IMR-90 (cell line): Measurements from ENCODE around the gene FBXW7.

ENCODE experiments used
- BHLHE40 ChIP-seq: fragments of 150-350 bp; IDR thresholded peaks from 2 replicates; pipeline ENCODE4 v1.6.1; 2016; ENCODE audit warnings: mild to moderate bottlenecking, low read depth, low read length
- CEBPB ChIP-seq: IDR thresholded peaks from 2 replicates; pipeline ENCODE4 v1.6.1; 2012; ENCODE audit warnings: low read depth, low read length, improper control_type of control experiment
- CHD1 ChIP-seq: IDR thresholded peaks from 2 replicates; pipeline ENCODE4 v1.6.1; 2012; ENCODE audit warnings: low read depth, low read length, improper control_type of control experiment
- FOS ChIP-seq: fragments of 150-350 bp; IDR thresholded peaks from 2 replicates; pipeline ENCODE4 v1.6.1; 2016; ENCODE audit warnings: low read depth, low read length
- MAFK ChIP-seq: IDR thresholded peaks from 2 replicates; pipeline ENCODE4 v1.6.1; 2012; ENCODE audit warnings: low read depth, low read length, improper control_type of control experiment
- POLR2A ChIP-seq: IDR thresholded peaks from 2 replicates; pipeline ENCODE4 v1.6.1; 2012; ENCODE audit warnings: mild to moderate bottlenecking, low read depth, low read length
- RAD21 ChIP-seq: IDR thresholded peaks from 2 replicates; pipeline ENCODE4 v1.6.1; 2012; ENCODE audit warnings: low read length, improper control_type of control experiment
- RCOR1 ChIP-seq: IDR thresholded peaks from 2 replicates; pipeline ENCODE4 v1.6.1; 2012; ENCODE audit warnings: mild to moderate bottlenecking, low read length, improper control_type of control experiment; ENCODE audit not compliant: insufficient replicate concordance
- RFX5 ChIP-seq: IDR thresholded peaks from 2 replicates; pipeline ENCODE4 v1.8.0; 2012; ENCODE audit warnings: low read depth, mild to moderate bottlenecking, low read length, moderate library complexity
- SMC3 ChIP-seq: fragments of 150-350 bp; IDR thresholded peaks from 2 replicates; pipeline ENCODE4 v1.6.1; 2016; ENCODE audit warnings: low read depth, mild to moderate bottlenecking, antibody characterized with exemption, low read length, moderate library complexity
- TF ChIP-seq, protein P1 (sequence below): conservative IDR thresholded peaks from 2 replicates; pipeline ENCODE4 v1.5.1; 2012; ENCODE audit warnings: mild to moderate bottlenecking, low read depth, low read length, improper control_type of control experiment
- TF ChIP-seq, protein P2 (sequence below): fragments of 150-350 bp; IDR thresholded peaks from 2 replicates; pipeline ENCODE4 v1.6.1; 2017; ENCODE audit warnings: mild to moderate bottlenecking, antibody characterized with exemption, low read length, low read depth

DNA sequence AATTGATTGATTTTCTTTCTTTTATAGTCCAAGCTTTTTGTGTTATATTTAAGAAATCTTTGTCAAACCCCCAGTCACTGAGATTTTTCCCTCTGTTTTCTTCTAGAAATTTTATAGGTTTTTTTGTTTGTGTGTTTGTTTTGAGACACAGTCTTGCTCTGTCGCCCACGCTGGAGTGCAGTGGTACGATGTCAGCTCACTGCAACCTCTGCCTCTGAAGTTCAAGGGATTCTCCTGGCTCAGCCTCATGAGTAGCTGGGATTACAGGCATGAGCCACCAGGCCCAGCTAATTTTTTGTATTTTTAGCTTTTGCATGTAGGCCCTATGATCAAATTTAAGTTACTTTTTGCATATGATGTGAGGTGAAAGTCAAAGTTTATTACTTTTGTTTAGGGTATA is 20.9 kb upstream of the FBXW7 start:
- TF ChIP-seq, protein P1, sequence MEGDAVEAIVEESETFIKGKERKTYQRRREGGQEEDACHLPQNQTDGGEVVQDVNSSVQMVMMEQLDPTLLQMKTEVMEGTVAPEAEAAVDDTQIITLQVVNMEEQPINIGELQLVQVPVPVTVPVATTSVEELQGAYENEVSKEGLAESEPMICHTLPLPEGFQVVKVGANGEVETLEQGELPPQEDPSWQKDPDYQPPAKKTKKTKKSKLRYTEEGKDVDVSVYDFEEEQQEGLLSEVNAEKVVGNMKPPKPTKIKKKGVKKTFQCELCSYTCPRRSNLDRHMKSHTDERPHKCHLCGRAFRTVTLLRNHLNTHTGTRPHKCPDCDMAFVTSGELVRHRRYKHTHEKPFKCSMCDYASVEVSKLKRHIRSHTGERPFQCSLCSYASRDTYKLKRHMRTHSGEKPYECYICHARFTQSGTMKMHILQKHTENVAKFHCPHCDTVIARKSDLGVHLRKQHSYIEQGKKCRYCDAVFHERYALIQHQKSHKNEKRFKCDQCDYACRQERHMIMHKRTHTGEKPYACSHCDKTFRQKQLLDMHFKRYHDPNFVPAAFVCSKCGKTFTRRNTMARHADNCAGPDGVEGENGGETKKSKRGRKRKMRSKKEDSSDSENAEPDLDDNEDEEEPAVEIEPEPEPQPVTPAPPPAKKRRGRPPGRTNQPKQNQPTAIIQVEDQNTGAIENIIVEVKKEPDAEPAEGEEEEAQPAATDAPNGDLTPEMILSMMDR = no peak
- no peak for TF ChIP-seq RAD21
- no peak for TF ChIP-seq POLR2A
- TF ChIP-seq CEBPB = no peak
- no peak for TF ChIP-seq SMC3
- TF ChIP-seq FOS = no peak
- TF ChIP-seq RCOR1 = no peak
- TF ChIP-seq, protein P2, sequence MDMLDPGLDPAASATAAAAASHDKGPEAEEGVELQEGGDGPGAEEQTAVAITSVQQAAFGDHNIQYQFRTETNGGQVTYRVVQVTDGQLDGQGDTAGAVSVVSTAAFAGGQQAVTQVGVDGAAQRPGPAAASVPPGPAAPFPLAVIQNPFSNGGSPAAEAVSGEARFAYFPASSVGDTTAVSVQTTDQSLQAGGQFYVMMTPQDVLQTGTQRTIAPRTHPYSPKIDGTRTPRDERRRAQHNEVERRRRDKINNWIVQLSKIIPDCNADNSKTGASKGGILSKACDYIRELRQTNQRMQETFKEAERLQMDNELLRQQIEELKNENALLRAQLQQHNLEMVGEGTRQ = no peak
- TF ChIP-seq MAFK = no peak
- TF ChIP-seq CHD1 = no peak
- TF ChIP-seq RFX5 = no peak
- no peak for TF ChIP-seq BHLHE40
